ENCODE measurements around the gene FAM193B. TPM values are rescaled to one million over a fixed set of nuclear protein-coding genes. Genes with fewer than 3 reads are reported as not detected.

The FAM193B gene
- total and polyA plus RNA-seq, 9 of the 15 experiments (the other 6 are each of a cell fraction or from before 2014, with no cell fraction given) = 4.4 to 76.4 (median 37.3) TPM

DNA sequence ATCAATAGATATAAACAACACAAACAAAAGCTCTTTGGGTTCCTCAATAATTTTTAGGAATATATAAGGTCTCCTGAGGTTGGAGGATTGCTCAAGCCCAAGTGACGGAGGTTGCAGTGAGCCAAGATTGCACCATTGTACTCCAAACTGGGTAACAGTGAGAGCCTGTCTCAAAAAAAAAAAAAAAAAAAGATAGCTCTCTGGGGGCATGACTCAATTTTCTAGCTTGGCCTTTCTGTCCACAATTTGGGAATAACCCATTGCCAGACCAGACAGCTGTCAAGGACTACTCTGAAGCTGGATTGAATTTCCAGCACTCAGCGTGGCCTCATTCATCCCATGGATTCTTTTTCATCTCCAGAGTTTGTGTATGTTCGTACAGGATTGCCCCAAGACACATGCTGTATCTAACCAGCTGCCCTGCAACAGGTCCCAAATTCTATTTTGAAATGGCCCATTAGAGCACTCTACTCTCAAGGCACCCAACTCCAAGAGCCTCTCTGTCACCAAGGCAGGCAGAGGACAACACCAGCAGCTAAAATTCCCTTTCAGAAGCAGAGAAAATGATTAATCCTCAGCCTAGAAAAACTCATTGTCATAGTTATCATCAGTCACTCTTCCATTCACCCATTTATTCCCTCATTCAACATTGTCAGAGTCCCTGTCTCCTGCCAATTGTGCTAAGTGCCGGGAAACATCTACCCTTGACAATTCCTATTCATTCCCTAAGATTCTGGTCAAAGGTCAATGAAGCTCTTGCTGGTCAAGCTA is 8.7 kb downstream of the FAM193B start (continued):
- TF ChIP-seq, protein P1, sequence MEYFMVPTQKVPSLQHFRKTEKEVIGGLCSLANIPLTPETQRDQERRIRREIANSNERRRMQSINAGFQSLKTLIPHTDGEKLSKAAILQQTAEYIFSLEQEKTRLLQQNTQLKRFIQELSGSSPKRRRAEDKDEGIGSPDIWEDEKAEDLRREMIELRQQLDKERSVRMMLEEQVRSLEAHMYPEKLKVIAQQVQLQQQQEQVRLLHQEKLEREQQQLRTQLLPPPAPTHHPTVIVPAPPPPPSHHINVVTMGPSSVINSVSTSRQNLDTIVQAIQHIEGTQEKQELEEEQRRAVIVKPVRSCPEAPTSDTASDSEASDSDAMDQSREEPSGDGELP (CRISPR knock-in tag; IDR thresholded peaks at IDR 0.05; ENCODE audit: borderline replicate concordance) = no peak
- no peak for TF ChIP-seq CREBBP (IDR thresholded peaks at IDR 0.05; ENCODE audit: low read depth, low read length)
- TF ChIP-seq ZBTB49 (CRISPR knock-in tag; IDR thresholded peaks at IDR 0.05; ENCODE audit: borderline replicate concordance) = no peak
- TF ChIP-seq KLF1 (tag; IDR thresholded peaks at IDR 0.05) = no peak
- TF ChIP-seq, protein P2, sequence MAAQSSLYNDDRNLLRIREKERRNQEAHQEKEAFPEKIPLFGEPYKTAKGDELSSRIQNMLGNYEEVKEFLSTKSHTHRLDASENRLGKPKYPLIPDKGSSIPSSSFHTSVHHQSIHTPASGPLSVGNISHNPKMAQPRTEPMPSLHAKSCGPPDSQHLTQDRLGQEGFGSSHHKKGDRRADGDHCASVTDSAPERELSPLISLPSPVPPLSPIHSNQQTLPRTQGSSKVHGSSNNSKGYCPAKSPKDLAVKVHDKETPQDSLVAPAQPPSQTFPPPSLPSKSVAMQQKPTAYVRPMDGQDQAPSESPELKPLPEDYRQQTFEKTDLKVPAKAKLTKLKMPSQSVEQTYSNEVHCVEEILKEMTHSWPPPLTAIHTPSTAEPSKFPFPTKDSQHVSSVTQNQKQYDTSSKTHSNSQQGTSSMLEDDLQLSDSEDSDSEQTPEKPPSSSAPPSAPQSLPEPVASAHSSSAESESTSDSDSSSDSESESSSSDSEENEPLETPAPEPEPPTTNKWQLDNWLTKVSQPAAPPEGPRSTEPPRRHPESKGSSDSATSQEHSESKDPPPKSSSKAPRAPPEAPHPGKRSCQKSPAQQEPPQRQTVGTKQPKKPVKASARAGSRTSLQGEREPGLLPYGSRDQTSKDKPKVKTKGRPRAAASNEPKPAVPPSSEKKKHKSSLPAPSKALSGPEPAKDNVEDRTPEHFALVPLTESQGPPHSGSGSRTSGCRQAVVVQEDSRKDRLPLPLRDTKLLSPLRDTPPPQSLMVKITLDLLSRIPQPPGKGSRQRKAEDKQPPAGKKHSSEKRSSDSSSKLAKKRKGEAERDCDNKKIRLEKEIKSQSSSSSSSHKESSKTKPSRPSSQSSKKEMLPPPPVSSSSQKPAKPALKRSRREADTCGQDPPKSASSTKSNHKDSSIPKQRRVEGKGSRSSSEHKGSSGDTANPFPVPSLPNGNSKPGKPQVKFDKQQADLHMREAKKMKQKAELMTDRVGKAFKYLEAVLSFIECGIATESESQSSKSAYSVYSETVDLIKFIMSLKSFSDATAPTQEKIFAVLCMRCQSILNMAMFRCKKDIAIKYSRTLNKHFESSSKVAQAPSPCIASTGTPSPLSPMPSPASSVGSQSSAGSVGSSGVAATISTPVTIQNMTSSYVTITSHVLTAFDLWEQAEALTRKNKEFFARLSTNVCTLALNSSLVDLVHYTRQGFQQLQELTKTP (IDR thresholded peaks at IDR 0.05; ENCODE audit: low read depth in 1 of 2, partially characterized antibody in 2 of 2) = no peak
- TF ChIP-seq ZNF830 (CRISPR knock-in tag; IDR thresholded peaks at IDR 0.05) = no peak
- no peak for TF ChIP-seq COPS2 (conservative IDR thresholded peaks at IDR 0.05)
- no peak for TF ChIP-seq DIDO1 (tag; IDR thresholded peaks at IDR 0.05; ENCODE audit: low read depth)
- no peak for TF ChIP-seq ADNP (tag; IDR thresholded peaks at IDR 0.05)
- no peak for TF ChIP-seq CLOCK (CRISPR knock-in tag; IDR thresholded peaks at IDR 0.05; ENCODE audit: borderline replicate concordance)
- no peak for TF ChIP-seq RNF219 (CRISPR knock-in tag; IDR thresholded peaks at IDR 0.05)
- TF ChIP-seq MAX (CRISPR knock-in tag; IDR thresholded peaks at IDR 0.05) = no peak
- no peak for TF ChIP-seq HCFC1 (IDR thresholded peaks at IDR 0.05; ENCODE audit: low read depth, low read length)
- no peak for TF ChIP-seq ZNF24 (IDR thresholded peaks at IDR 0.05)

Measured in K562 (cell line).